ENCODE results near the gene LRRIQ4. TPM values are rescaled to one million over a fixed set of nuclear protein-coding genes. Genes with fewer than 3 reads are reported as not detected.

Gene LRRIQ4
- polyA plus RNA-seq, 3 donors: not detected

- intact Hi-C loops (cut with micrococcal nuclease): no loop called here
- no peak for TF ChIP-seq CTCF (IDR thresholded peaks at IDR 0.05)
- Histone ChIP-seq H3K36me3 (replicated peaks in 1 of 2; ENCODE audit: control insufficient read depth in 1 of 2, insufficient read depth in 2 of 2, low read length in 2 of 2) (peaks cover 39 to 56% of the 10 kb centered on the region in 2 donors), H4K20me1 (ENCODE audit: insufficient read depth, low read length) (no peaks in the 10 kb centered on the region), H3K27ac (ENCODE audit: low read depth in 1 of 2, low read length in 2 of 2) (no peak overlapping the region), H3K4me2 (replicated peaks; ENCODE audit: extremely low read depth, low read length, poor library complexity, severe bottlenecking) (no peak overlapping the region), H3K9me3 (replicated peaks in 1 of 2; ENCODE audit: control insufficient read depth in 1 of 2, insufficient read depth in 1 of 2, low read length in 2 of 2) (no peaks in the 10 kb centered on the region), H3K4me1 (ENCODE audit: control insufficient read depth in 1 of 2, insufficient read depth in 2 of 2, low read length in 2 of 2) (no peaks in the 10 kb centered on the region), H3K79me2 (ENCODE audit: insufficient read depth, low read length) (no peaks in the 10 kb centered on the region), H2AFZ (ENCODE audit: insufficient read depth, low read depth, low read length, poor library complexity, severe bottlenecking) (no peak overlapping the region), H3K9ac (ENCODE audit: insufficient read depth, low read length, poor library complexity, severe bottlenecking) (no peak overlapping the region), H3K27me3 (ENCODE audit: control insufficient read depth in 2 of 2, insufficient read depth in 2 of 2, low read length in 2 of 2) (no peaks in the 10 kb centered on the region), H3K4me3 (replicated peaks in 1 of 3; ENCODE audit: low read depth in 2 of 3, low read length in 3 of 3) (no peak overlapping the region)
- H3K4me1 Mint-ChIP-seq: no peaks in the 10 kb centered on the region
- no peak for DNase-seq
- H3K27me3 Mint-ChIP-seq (ENCODE audit: low read depth in 3 of 3): no peaks in the 10 kb centered on the region
- H3K4me3 Mint-ChIP-seq: no peak overlapping the region
- no peaks in the 10 kb centered on the region for H3K9me3 Mint-ChIP-seq
- no peak overlapping the region for H3K27ac Mint-ChIP-seq
- 100% methylated on average over 1 of the region's 4 CpGs for WGBS (ENCODE audit: insufficient coverage)
- peaks cover 46 to 50% of the 10 kb centered on the region in 2 donors for H3K36me3 Mint-ChIP-seq
These were observed 21.8 kb upstream of the LRRIQ4 start for GRCh38 chr3:169790687-169791429.

GRCh38 chr3:169792359-169792758, 20.3 kb upstream of the LRRIQ4 start:
- Histone ChIP-seq H3K27me3 (ENCODE audit: control insufficient read depth in 2 of 2, insufficient read depth in 2 of 2, low read length in 2 of 2) (no peaks in the 10 kb centered on the region), H3K4me1 (ENCODE audit: control insufficient read depth in 1 of 2, insufficient read depth in 2 of 2, low read length in 2 of 2) (no peaks in the 10 kb centered on the region), H2AFZ (ENCODE audit: insufficient read depth, low read depth, low read length, poor library complexity, severe bottlenecking) (no peak overlapping the region), H3K9ac (ENCODE audit: insufficient read depth, low read length, poor library complexity, severe bottlenecking) (no peak overlapping the region), H3K27ac (ENCODE audit: low read depth in 1 of 2, low read length in 2 of 2) (no peak overlapping the region), H3K79me2 (ENCODE audit: insufficient read depth, low read length) (no peaks in the 10 kb centered on the region), H4K20me1 (ENCODE audit: insufficient read depth, low read length) (no peaks in the 10 kb centered on the region), H3K9me3 (replicated peaks in 1 of 2; ENCODE audit: control insufficient read depth in 1 of 2, insufficient read depth in 1 of 2, low read length in 2 of 2) (no peaks in the 10 kb centered on the region), H3K36me3 (replicated peaks in 1 of 2; ENCODE audit: control insufficient read depth in 1 of 2, insufficient read depth in 2 of 2, low read length in 2 of 2) (peaks cover 24 to 41% of the 10 kb centered on the region in 2 donors), H3K4me2 (replicated peaks; ENCODE audit: extremely low read depth, low read length, poor library complexity, severe bottlenecking) (no peak overlapping the region), H3K4me3 (replicated peaks in 1 of 3; ENCODE audit: low read depth in 2 of 3, low read length in 3 of 3) (no peak overlapping the region)
- DNase-seq: no peak
- Mint-ChIP-seq H3K4me3 (no peak overlapping the region), H3K27ac (no peak overlapping the region), H3K9me3 (no peaks in the 10 kb centered on the region), H3K4me1 (no peaks in the 10 kb centered on the region), H3K36me3 (peaks cover 35 to 36% of the 10 kb centered on the region in 2 donors), H3K27me3 (ENCODE audit: low read depth in 3 of 3) (no peaks in the 10 kb centered on the region)
- TF ChIP-seq CTCF (IDR thresholded peaks at IDR 0.05): no peak
- intact Hi-C loops (cut with micrococcal nuclease): no loop called here
- WGBS (ENCODE audit: insufficient coverage): 100% methylated on average over 1 of the region's 1 CpG

Data from CD14-positive monocyte (primary cell).